Measurements from ENCODE around the gene SETD1A.

The SETD1A gene

DNA sequence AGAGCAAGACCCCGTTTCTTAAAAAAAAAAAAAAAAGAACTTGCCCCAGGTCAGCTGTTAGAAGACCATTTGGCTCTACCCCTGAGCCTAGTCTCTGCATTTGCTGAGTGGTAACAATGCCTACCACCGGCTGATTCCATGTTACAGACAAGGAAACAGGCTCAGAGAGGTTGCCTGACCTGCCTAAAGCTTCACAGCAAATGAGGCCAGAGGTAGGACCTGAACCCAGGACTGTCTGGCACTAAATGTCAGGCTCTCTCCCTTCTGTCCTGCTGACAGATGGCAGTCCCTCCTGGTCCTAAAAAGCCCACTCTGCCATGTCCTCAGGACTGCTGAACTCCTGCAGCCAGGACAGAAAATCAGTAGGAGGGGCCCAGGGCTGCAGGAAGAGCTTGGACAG, 47.1 kb downstream of the SETD1A start:
- no peaks in the 10 kb centered on the region for H3K36me3 ChIP-seq (ENCODE audit: control insufficient read depth in 1 of 2, insufficient read depth in 2 of 2, low read length in 2 of 2)
- H3K4me1 ChIP-seq (ENCODE audit: control insufficient read depth in 1 of 2, insufficient read depth in 2 of 2, low read length in 2 of 2): peaks cover 8 to 9% of the 10 kb centered on the region in 2 experiments
- H2BK12ac ChIP-seq (ENCODE audit: low read length): no peak overlapping the region
- no peak overlapping the region for H3K4me2 ChIP-seq (ENCODE audit: low read length)
- H4K12ac ChIP-seq (ENCODE audit: low read depth, low read length): no peak overlapping the region
- H3K4me3 ChIP-seq (ENCODE audit: low read depth, low read length): peak overlapping the region; percentile 29
- H3K79me2 ChIP-seq (ENCODE audit: control insufficient read depth, insufficient read depth, low read length, poor library complexity): no peaks in the 10 kb centered on the region
- H3K27me3 ChIP-seq (ENCODE audit: insufficient read depth, low read length): peaks cover under 1% of the 10 kb centered on the region
- H2BK5ac ChIP-seq (ENCODE audit: low read depth, low read length, poor library complexity): no peak overlapping the region
- H3K23ac ChIP-seq (ENCODE audit: low read length): no peak overlapping the region
- no peak overlapping the region for H2BK120ac ChIP-seq (ENCODE audit: insufficient read depth, low read length, poor library complexity)
- H3K79me1 ChIP-seq (ENCODE audit: low read length): no peaks in the 10 kb centered on the region
- no peak overlapping the region for H3K18ac ChIP-seq (ENCODE audit: low read length)
- H2AK5ac ChIP-seq (ENCODE audit: low read length): no peak overlapping the region
- H3K9me3 ChIP-seq (ENCODE audit: insufficient read depth, low read depth, low read length): peaks cover 4% of the 10 kb centered on the region
- H2AFZ ChIP-seq (ENCODE audit: insufficient read depth, low read length, poor library complexity): no peak overlapping the region
- H3K27ac ChIP-seq (ENCODE audit: low read depth, low read length): no peak overlapping the region
- no peak overlapping the region for H3K14ac ChIP-seq (ENCODE audit: low read length)
- H4K8ac ChIP-seq (ENCODE audit: low read depth, low read length): no peak overlapping the region
- H4K91ac ChIP-seq (ENCODE audit: low read depth, low read length): no peak overlapping the region
- WGBS (ENCODE audit: extremely low coverage, insufficient coverage, insufficient read length): no CpG with 5 or more reads among the region's 2 CpGs
- H3K9ac ChIP-seq (ENCODE audit: low read length): no peak overlapping the region
- no peak overlapping the region for H3K4ac ChIP-seq (ENCODE audit: low read depth, low read length)
- no peak for DNase-seq

GRCh38 chr16:31005350-31006085, 48.0 kb downstream of the SETD1A start:
- no peak overlapping the region for H2AFZ ChIP-seq (ENCODE audit: insufficient read depth, low read length, poor library complexity)
- H3K79me1 ChIP-seq (ENCODE audit: low read length): no peaks in the 10 kb centered on the region
- H4K12ac ChIP-seq (ENCODE audit: low read depth, low read length): no peak overlapping the region
- no peak overlapping the region for H3K27ac ChIP-seq (ENCODE audit: low read depth, low read length)
- H3K27me3 ChIP-seq (ENCODE audit: insufficient read depth, low read length): peaks cover 5% of the 10 kb centered on the region
- no peaks in the 10 kb centered on the region for H3K79me2 ChIP-seq (ENCODE audit: control insufficient read depth, insufficient read depth, low read length, poor library complexity)
- H3K9me3 ChIP-seq (ENCODE audit: insufficient read depth, low read depth, low read length): peaks cover 6% of the 10 kb centered on the region
- H2AK5ac ChIP-seq (ENCODE audit: low read length): no peak overlapping the region
- WGBS (ENCODE audit: extremely low coverage, insufficient coverage, insufficient read length): no CpG with 5 or more reads among the region's 16 CpGs
- H2BK120ac ChIP-seq (ENCODE audit: insufficient read depth, low read length, poor library complexity): no peak overlapping the region
- H4K91ac ChIP-seq (ENCODE audit: low read depth, low read length): no peak overlapping the region
- H3K4me2 ChIP-seq (ENCODE audit: low read length): no peak overlapping the region
- no peak overlapping the region for H4K8ac ChIP-seq (ENCODE audit: low read depth, low read length)
- H3K14ac ChIP-seq (ENCODE audit: low read length): no peak overlapping the region
- no peak overlapping the region for H3K9ac ChIP-seq (ENCODE audit: low read length)
- H3K4ac ChIP-seq (ENCODE audit: low read depth, low read length): no peak overlapping the region
- no peak overlapping the region for H2BK5ac ChIP-seq (ENCODE audit: low read depth, low read length, poor library complexity)
- H3K36me3 ChIP-seq (ENCODE audit: control insufficient read depth in 1 of 2, insufficient read depth in 2 of 2, low read length in 2 of 2): no peaks in the 10 kb centered on the region
- DNase-seq: no peak
- no peak overlapping the region for H3K23ac ChIP-seq (ENCODE audit: low read length)
- H3K4me3 ChIP-seq (ENCODE audit: low read depth, low read length): no peak overlapping the region
- H2BK12ac ChIP-seq (ENCODE audit: low read length): no peak overlapping the region
- H3K18ac ChIP-seq (ENCODE audit: low read length): no peak overlapping the region
- H3K4me1 ChIP-seq (ENCODE audit: control insufficient read depth in 1 of 2, insufficient read depth in 2 of 2, low read length in 2 of 2): peaks cover 8 to 9% of the 10 kb centered on the region in 2 experiments

- Histone ChIP-seq H3K79me2 (ENCODE audit: control insufficient read depth, insufficient read depth, low read length, poor library complexity) (no peaks in the 10 kb centered on the region), H2AFZ (ENCODE audit: insufficient read depth, low read length, poor library complexity) (no peak overlapping the region), H3K27ac (ENCODE audit: low read depth, low read length) (no peak overlapping the region), H2AK5ac (ENCODE audit: low read length) (no peak overlapping the region), H3K18ac (ENCODE audit: low read length) (no peak overlapping the region), H3K14ac (ENCODE audit: low read length) (no peak overlapping the region), H4K91ac (ENCODE audit: low read depth, low read length) (no peak overlapping the region), H4K8ac (ENCODE audit: low read depth, low read length) (no peak overlapping the region), H3K9ac (ENCODE audit: low read length) (no peak overlapping the region), H2BK5ac (ENCODE audit: low read depth, low read length, poor library complexity) (no peak overlapping the region), H3K4me1 (ENCODE audit: control insufficient read depth in 1 of 2, insufficient read depth in 2 of 2, low read length in 2 of 2) (peaks cover 8 to 9% of the 10 kb centered on the region in 2 experiments), H3K79me1 (ENCODE audit: low read length) (no peaks in the 10 kb centered on the region), H3K9me3 (ENCODE audit: insufficient read depth, low read depth, low read length) (peaks cover 6% of the 10 kb centered on the region), H3K4ac (ENCODE audit: low read depth, low read length) (no peak overlapping the region), H2BK12ac (ENCODE audit: low read length) (no peak overlapping the region), H4K12ac (ENCODE audit: low read depth, low read length) (no peak overlapping the region), H3K36me3 (ENCODE audit: control insufficient read depth in 1 of 2, insufficient read depth in 2 of 2, low read length in 2 of 2) (no peaks in the 10 kb centered on the region), H3K23ac (ENCODE audit: low read length) (no peak overlapping the region), H2BK120ac (ENCODE audit: insufficient read depth, low read length, poor library complexity) (no peak overlapping the region), H3K27me3 (ENCODE audit: insufficient read depth, low read length) (peaks cover 9% of the 10 kb centered on the region), H3K4me2 (ENCODE audit: low read length) (no peak overlapping the region), H3K4me3 (ENCODE audit: low read depth, low read length) (no peak overlapping the region)
- no peak for DNase-seq
- WGBS (ENCODE audit: extremely low coverage, insufficient coverage, insufficient read length): no CpG with 5 or more reads among the region's 7 CpGs
Measured at GRCh38 chr16:31006086-31006385, 48.5 kb downstream of the SETD1A start.

- Histone ChIP-seq H4K91ac (ENCODE audit: low read depth, low read length) (no peak overlapping the region), H2AFZ (ENCODE audit: insufficient read depth, low read length, poor library complexity) (no peak overlapping the region), H3K14ac (ENCODE audit: low read length) (no peak overlapping the region), H3K79me1 (ENCODE audit: low read length) (no peaks in the 10 kb centered on the region), H2BK12ac (ENCODE audit: low read length) (no peak overlapping the region), H4K8ac (ENCODE audit: low read depth, low read length) (no peak overlapping the region), H3K27me3 (ENCODE audit: insufficient read depth, low read length) (peaks cover 14% of the 10 kb centered on the region), H3K23ac (ENCODE audit: low read length) (no peak overlapping the region), H3K9me3 (ENCODE audit: insufficient read depth, low read depth, low read length) (peaks cover 6% of the 10 kb centered on the region), H3K79me2 (ENCODE audit: control insufficient read depth, insufficient read depth, low read length, poor library complexity) (no peaks in the 10 kb centered on the region), H3K9ac (ENCODE audit: low read length) (no peak overlapping the region), H2BK120ac (ENCODE audit: insufficient read depth, low read length, poor library complexity) (no peak overlapping the region), H3K4me3 (ENCODE audit: low read depth, low read length) (no peak overlapping the region), H4K12ac (ENCODE audit: low read depth, low read length) (no peak overlapping the region), H3K36me3 (ENCODE audit: control insufficient read depth in 1 of 2, insufficient read depth in 2 of 2, low read length in 2 of 2) (no peaks in the 10 kb centered on the region), H3K27ac (ENCODE audit: low read depth, low read length) (no peak overlapping the region), H3K4me1 (ENCODE audit: control insufficient read depth in 1 of 2, insufficient read depth in 2 of 2, low read length in 2 of 2) (peaks cover 8 to 9% of the 10 kb centered on the region in 2 experiments), H2AK5ac (ENCODE audit: low read length) (no peak overlapping the region), H3K4me2 (ENCODE audit: low read length) (no peak overlapping the region), H3K4ac (ENCODE audit: low read depth, low read length) (no peak overlapping the region), H3K18ac (ENCODE audit: low read length) (no peak overlapping the region), H2BK5ac (ENCODE audit: low read depth, low read length, poor library complexity) (no peak overlapping the region)
- WGBS (ENCODE audit: extremely low coverage, insufficient coverage, insufficient read length): no CpG with 5 or more reads among the region's 8 CpGs
- no peak for DNase-seq
Measured at GRCh38 chr16:31006589-31006988, 49.0 kb downstream of the SETD1A start.
